HCT116 (cell line): ENCODE results near the gene DTNBP1. TPM values are rescaled to one million over a fixed set of nuclear protein-coding genes. Genes with fewer than 3 reads are reported as not detected.

Experiments used
- ATAC-seq: fragments of 200-7000 bp; cut with Tn5 transposase; 2 replicates; pipeline ENCODE4 v1.9.1; 2020; ENCODE audit warnings: mild to moderate bottlenecking, moderate library complexity
- BruUV-seq: library from RNA; stranded (reverse); fragments of 400-500 nt; replicated peaks from 2 replicates; lab custom pipeline; 2021; lab: Mats Ljungman, UMichigan
- CTCF ChIA-PET: fragments of 300-600 bp; sonication (Branson Sonifier 250); formaldehyde crosslinking; loops from one replicate; lab custom pipeline; 2021; ENCODE audit warnings: antibody characterized with exemption; lab: Charles Lee
- POLR2A ChIA-PET: fragments of 300-600, 350-600 bp; sonication (Branson Sonifier 250); formaldehyde crosslinking; loops from one replicate; lab custom pipeline; 2021; ENCODE audit warnings: antibody characterized with exemption; lab: Charles Lee
- RAD21 ChIA-PET, 2 experiments: fragments of 300-600 bp; sonication (Branson Sonifier 250); formaldehyde crosslinking; loops; one replicate each; lab custom pipeline; 2023; ENCODE audit warnings: low total read pairs in 2 of 2; ENCODE audit not compliant: uncharacterized antibody in 2 of 2, unreplicated experiment in 2 of 2, low non-redundant PET in 1 of 2; lab: Charles Lee
- DNase-seq: peaks from one replicate; pipeline ENCODE4 v3.0.0-alpha.2; 2010; ENCODE audit warnings: low read depth, low spot score
- H2AFZ ChIP-seq: fragments of 200-600 bp; shearing (Covaris generic), sonication (generic); 2 replicates; pipeline ENCODE4 v1.6.1; 2017; ENCODE audit warnings: low read depth, mixed run types, mixed read lengths, antibody characterized with exemption, low read length; ENCODE audit not compliant: poor library complexity, severe bottlenecking
- H3K27ac ChIP-seq: 2 replicates; pipeline ENCODE4 v1.5.1; 2012; ENCODE audit warnings: low read depth, low read length
- H3K27me3 ChIP-seq: fragments of 200-600 bp; sonication (generic); 2 replicates; pipeline ENCODE4 v1.6.1; 2016; ENCODE audit warnings: mixed run types, low read length, mixed read lengths; ENCODE audit not compliant: insufficient read depth
- H3K36me3 ChIP-seq, 2 experiments: fragments of 200-500 bp in 1 of 2; fragments of 200-600 bp in 1 of 2; sonication (Bioruptor generic) in 1 of 2; sonication (generic) in 1 of 2; 2 replicates each; pipeline versions ENCODE4 v1.5.1 to v1.6.1; 2014 to 2016; ENCODE audit warnings: low read length in 2 of 2, inconsistent platforms in 1 of 2, mixed read lengths in 1 of 2, mixed run types in 1 of 2; ENCODE audit not compliant: insufficient read depth in 2 of 2, control insufficient read depth in 1 of 2
- H3K4me1 ChIP-seq, 2 experiments: fragments of 200-600 bp in 1 of 2; sonication (generic) in 1 of 2; 2 replicates each; pipeline versions ENCODE4 v1.5.1 to v1.6.1; 2012 to 2017; ENCODE audit warnings: low read length in 2 of 2, inconsistent platforms in 1 of 2, mild to moderate bottlenecking in 1 of 2, mixed read lengths in 1 of 2, mixed run types in 1 of 2, moderate library complexity in 1 of 2; ENCODE audit not compliant: insufficient read depth in 2 of 2, control insufficient read depth in 1 of 2
- H3K4me2 ChIP-seq: fragments of 200-600 bp; sonication (generic); 2 replicates; pipeline ENCODE4 v1.6.1; 2017; ENCODE audit warnings: mixed run types, low read length, mixed read lengths
- H3K4me3 ChIP-seq, 2 experiments: fragments of 200-600 bp in 1 of 2; sonication (generic) in 1 of 2; replicated peaks in 1 of 2; 2 replicates each; pipeline ENCODE4 v1.5.1; 2011 to 2016; ENCODE audit warnings: low read length in 2 of 2, control low read depth in 1 of 2, low read depth in 1 of 2, mild to moderate bottlenecking in 1 of 2, mixed read lengths in 1 of 2, mixed run types in 1 of 2
- H3K79me2 ChIP-seq: fragments of 200-600 bp; sonication (generic); 2 replicates; pipeline ENCODE4 v1.6.1; 2017; ENCODE audit warnings: mild to moderate bottlenecking, mixed run types, low read length, moderate library complexity, mixed read lengths; ENCODE audit not compliant: insufficient read depth
- H3K9ac ChIP-seq: fragments of 200-600 bp; sonication (generic); 2 replicates; pipeline ENCODE4 v1.6.1; 2016; ENCODE audit warnings: low read length, mixed read lengths
- H3K9me2 ChIP-seq: fragments of 200-600 bp; sonication (generic), shearing (Covaris generic); 2 replicates; pipeline ENCODE4 v1.6.1; 2017; ENCODE audit warnings: mixed run types, mild to moderate bottlenecking, moderate library complexity; ENCODE audit not compliant: insufficient read depth
- H3K9me3 ChIP-seq, 2 experiments: fragments of 200-500 bp in 1 of 2; fragments of 200-600 bp in 1 of 2; sonication (Bioruptor generic) in 1 of 2; sonication (generic) in 1 of 2; 2 replicates each; pipeline ENCODE4 v1.6.1; 2014 to 2017; ENCODE audit warnings: low read length in 2 of 2, mixed read lengths in 2 of 2, inconsistent platforms in 1 of 2, low read depth in 1 of 2, mild to moderate bottlenecking in 1 of 2, mixed run types in 1 of 2, moderate library complexity in 1 of 2; ENCODE audit not compliant: control insufficient read depth in 1 of 2, insufficient read depth in 1 of 2
- H4K20me1 ChIP-seq: fragments of 200-600 bp; sonication (generic), shearing (Covaris generic); 2 replicates; pipeline ENCODE4 v1.6.1; 2017; ENCODE audit warnings: mixed run types, mild to moderate bottlenecking, moderate library complexity; ENCODE audit not compliant: insufficient read depth
- CBX3 ChIP-seq: IDR thresholded peaks from 2 replicates; pipeline ENCODE4 v1.6.1; 2012; ENCODE audit warnings: low read depth
- CEBPB ChIP-seq: IDR thresholded peaks from 2 replicates; pipeline ENCODE4 v1.6.1; 2012; ENCODE audit warnings: low read depth
- EGR1 ChIP-seq: IDR thresholded peaks from 2 replicates; pipeline ENCODE4 v1.6.1; 2012; ENCODE audit warnings: low read depth
- ELF1 ChIP-seq: IDR thresholded peaks from 2 replicates; pipeline ENCODE4 v1.6.1; 2012; ENCODE audit warnings: low read depth, borderline replicate concordance
- EZH2phosphoT487 ChIP-seq: fragments of 200-600 bp; IDR thresholded peaks from 2 replicates; pipeline ENCODE4 v1.6.1; 2018; ENCODE audit warnings: antibody characterized with exemption, borderline replicate concordance
- FOSL1 ChIP-seq: IDR thresholded peaks from 2 replicates; pipeline ENCODE4 v1.6.1; 2012; ENCODE audit warnings: low read depth
- JUND ChIP-seq: IDR thresholded peaks from 2 replicates; pipeline ENCODE4 v1.6.1; 2012
- POLR2A ChIP-seq: IDR thresholded peaks from 2 replicates; pipeline ENCODE4 v1.7.0; 2011; ENCODE audit warnings: borderline replicate concordance; ENCODE audit not compliant: insufficient read depth, insufficient read length; ENCODE audit errors: extremely low read depth
- POLR2AphosphoS5 ChIP-seq: IDR thresholded peaks from 2 replicates; pipeline ENCODE4 v1.6.1; 2011; ENCODE audit warnings: mild to moderate bottlenecking, low read depth, low read length, moderate library complexity
- RAD21 ChIP-seq: IDR thresholded peaks from 2 replicates; pipeline ENCODE4 v1.6.1; 2012; ENCODE audit warnings: low read depth, mild to moderate bottlenecking
- SP1 ChIP-seq: IDR thresholded peaks from 2 replicates; pipeline ENCODE4 v1.6.1; 2012; ENCODE audit warnings: low read depth
- SRF ChIP-seq: IDR thresholded peaks from 2 replicates; pipeline ENCODE4 v1.6.1; 2012; ENCODE audit warnings: low read depth
- YY1 ChIP-seq: IDR thresholded peaks from 2 replicates; pipeline ENCODE4 v1.6.1; 2011; ENCODE audit warnings: low read length, low read depth, moderate library complexity, mild to moderate bottlenecking; ENCODE audit not compliant: insufficient replicate concordance; ENCODE audit errors: extremely low read depth
- ZBTB33 ChIP-seq: IDR thresholded peaks from 2 replicates; pipeline ENCODE4 v1.6.1; 2011; ENCODE audit warnings: mild to moderate bottlenecking, low read length, moderate library complexity; ENCODE audit not compliant: insufficient replicate concordance; ENCODE audit errors: extremely low read depth
- ZFX ChIP-seq: fragments of 450-650 bp; IDR thresholded peaks from 2 replicates; pipeline ENCODE4 v1.6.1; 2017
- ZNF274 ChIP-seq: fragments of 200-500 bp; sonication (Bioruptor generic); IDR thresholded peaks from 2 replicates; pipeline ENCODE4 v1.6.1; 2014; ENCODE audit warnings: mild to moderate bottlenecking, low read depth, low read length, inconsistent platforms
- intact Hi-C: fragments of 100-400 bp; cut with micrococcal nuclease; formaldehyde crosslinking; loops from 2 replicates; pipeline ENCODE4 v1.10.0; 2022
- total RNA-seq: library from RNA; stranded (reverse); gene quantifications from one replicate; pipeline ENCODE4 v1.2.1, GENCODE V29; 2021; ENCODE audit not compliant: unreplicated experiment
- TF ChIP-seq, protein P1 (sequence below): IDR thresholded peaks from 2 replicates; pipeline ENCODE4 v1.6.1; 2012
- TF ChIP-seq, protein P2 (sequence below): IDR thresholded peaks from 2 replicates; pipeline ENCODE4 v1.6.1; 2012
- TF ChIP-seq, protein P3 (sequence below): IDR thresholded peaks from 2 replicates; pipeline ENCODE4 v1.6.1; 2012; ENCODE audit warnings: low read depth
- TF ChIP-seq, protein P4 (sequence below), 3 experiments: fragments of 200-600 bp in 1 of 3; sonication (generic) in 1 of 3; IDR thresholded peaks in 2 of 3; conservative IDR thresholded peaks in 1 of 3; 2 replicates each; pipeline ENCODE4 v1.5.1; 2012 to 2017; ENCODE audit warnings: low read depth in 2 of 3, low read length in 2 of 3, antibody characterized with exemption in 1 of 3, borderline replicate concordance in 1 of 3, control low read depth in 1 of 3, mild to moderate bottlenecking in 1 of 3, mixed read lengths in 1 of 3, mixed run types in 1 of 3, moderate library complexity in 1 of 3; ENCODE audit not compliant: insufficient read depth in 1 of 3

DTNBP1 gene
- total RNA-seq, 1 experiment from 2014 or later = 16.7 TPM

- intact Hi-C loops = no loop called here
- H3K4me3 ChIP-seq = no peak overlapping the region
- H3K27me3 ChIP-seq = no peaks in the 10 kb centered on the region
- H3K79me2 ChIP-seq = no peaks in the 10 kb centered on the region
- H2AFZ ChIP-seq = no peak overlapping the region
- ChIA-PET RAD21 (interaction anchor here in 1 of 2 experiments (0.6 kb wide), 1 partner anchor 1663 kb away, joined by 7 read pairs; no protein-coding TSS in a partner anchor), CTCF (no interaction called here), POLR2A (no interaction called here)
- H3K4me2 ChIP-seq = no peak overlapping the region
- peaks cover 0 to 17% of the 10 kb centered on the region in 2 experiments; a peak in 3 of 4 replicates for H3K4me1 ChIP-seq
- no peak for DNase-seq
- H4K20me1 ChIP-seq = no peaks in the 10 kb centered on the region
- no TSS peak for BruUV-seq
- TF ChIP-seq, protein P1, sequence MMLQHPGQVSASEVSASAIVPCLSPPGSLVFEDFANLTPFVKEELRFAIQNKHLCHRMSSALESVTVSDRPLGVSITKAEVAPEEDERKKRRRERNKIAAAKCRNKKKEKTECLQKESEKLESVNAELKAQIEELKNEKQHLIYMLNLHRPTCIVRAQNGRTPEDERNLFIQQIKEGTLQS = no peak
- TF ChIP-seq ZNF274 (no peak), FOSL1 (no peak), RAD21 (no peak), SP1 (no peak), ELF1 (no peak), CEBPB (no peak), EZH2phosphoT487 (no peak), ZBTB33 (no peak), ZFX (no peak), POLR2AphosphoS5 (no peak), EGR1 (no peak), POLR2A (no peak), JUND (no peak), CBX3 (no peak), YY1 (no peak), SRF (no peak)
- TF ChIP-seq, protein P2, sequence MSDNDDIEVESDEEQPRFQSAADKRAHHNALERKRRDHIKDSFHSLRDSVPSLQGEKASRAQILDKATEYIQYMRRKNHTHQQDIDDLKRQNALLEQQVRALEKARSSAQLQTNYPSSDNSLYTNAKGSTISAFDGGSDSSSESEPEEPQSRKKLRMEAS = no peak
- TF ChIP-seq, protein P3, sequence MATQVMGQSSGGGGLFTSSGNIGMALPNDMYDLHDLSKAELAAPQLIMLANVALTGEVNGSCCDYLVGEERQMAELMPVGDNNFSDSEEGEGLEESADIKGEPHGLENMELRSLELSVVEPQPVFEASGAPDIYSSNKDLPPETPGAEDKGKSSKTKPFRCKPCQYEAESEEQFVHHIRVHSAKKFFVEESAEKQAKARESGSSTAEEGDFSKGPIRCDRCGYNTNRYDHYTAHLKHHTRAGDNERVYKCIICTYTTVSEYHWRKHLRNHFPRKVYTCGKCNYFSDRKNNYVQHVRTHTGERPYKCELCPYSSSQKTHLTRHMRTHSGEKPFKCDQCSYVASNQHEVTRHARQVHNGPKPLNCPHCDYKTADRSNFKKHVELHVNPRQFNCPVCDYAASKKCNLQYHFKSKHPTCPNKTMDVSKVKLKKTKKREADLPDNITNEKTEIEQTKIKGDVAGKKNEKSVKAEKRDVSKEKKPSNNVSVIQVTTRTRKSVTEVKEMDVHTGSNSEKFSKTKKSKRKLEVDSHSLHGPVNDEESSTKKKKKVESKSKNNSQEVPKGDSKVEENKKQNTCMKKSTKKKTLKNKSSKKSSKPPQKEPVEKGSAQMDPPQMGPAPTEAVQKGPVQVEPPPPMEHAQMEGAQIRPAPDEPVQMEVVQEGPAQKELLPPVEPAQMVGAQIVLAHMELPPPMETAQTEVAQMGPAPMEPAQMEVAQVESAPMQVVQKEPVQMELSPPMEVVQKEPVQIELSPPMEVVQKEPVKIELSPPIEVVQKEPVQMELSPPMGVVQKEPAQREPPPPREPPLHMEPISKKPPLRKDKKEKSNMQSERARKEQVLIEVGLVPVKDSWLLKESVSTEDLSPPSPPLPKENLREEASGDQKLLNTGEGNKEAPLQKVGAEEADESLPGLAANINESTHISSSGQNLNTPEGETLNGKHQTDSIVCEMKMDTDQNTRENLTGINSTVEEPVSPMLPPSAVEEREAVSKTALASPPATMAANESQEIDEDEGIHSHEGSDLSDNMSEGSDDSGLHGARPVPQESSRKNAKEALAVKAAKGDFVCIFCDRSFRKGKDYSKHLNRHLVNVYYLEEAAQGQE = no peak
- TF ChIP-seq, protein P4, sequence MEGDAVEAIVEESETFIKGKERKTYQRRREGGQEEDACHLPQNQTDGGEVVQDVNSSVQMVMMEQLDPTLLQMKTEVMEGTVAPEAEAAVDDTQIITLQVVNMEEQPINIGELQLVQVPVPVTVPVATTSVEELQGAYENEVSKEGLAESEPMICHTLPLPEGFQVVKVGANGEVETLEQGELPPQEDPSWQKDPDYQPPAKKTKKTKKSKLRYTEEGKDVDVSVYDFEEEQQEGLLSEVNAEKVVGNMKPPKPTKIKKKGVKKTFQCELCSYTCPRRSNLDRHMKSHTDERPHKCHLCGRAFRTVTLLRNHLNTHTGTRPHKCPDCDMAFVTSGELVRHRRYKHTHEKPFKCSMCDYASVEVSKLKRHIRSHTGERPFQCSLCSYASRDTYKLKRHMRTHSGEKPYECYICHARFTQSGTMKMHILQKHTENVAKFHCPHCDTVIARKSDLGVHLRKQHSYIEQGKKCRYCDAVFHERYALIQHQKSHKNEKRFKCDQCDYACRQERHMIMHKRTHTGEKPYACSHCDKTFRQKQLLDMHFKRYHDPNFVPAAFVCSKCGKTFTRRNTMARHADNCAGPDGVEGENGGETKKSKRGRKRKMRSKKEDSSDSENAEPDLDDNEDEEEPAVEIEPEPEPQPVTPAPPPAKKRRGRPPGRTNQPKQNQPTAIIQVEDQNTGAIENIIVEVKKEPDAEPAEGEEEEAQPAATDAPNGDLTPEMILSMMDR (IDR thresholded peaks at IDR 0.05 in 2 of 3, conservative IDR thresholded peaks at IDR 0.05 in 1 of 3; ENCODE audit: borderline replicate concordance in 1 of 3, insufficient read depth in 1 of 3, low read depth in 2 of 3, low read length in 2 of 3) = no peak
- TF ChIP-seq, all 23 proteins: peak for 0
- ATAC-seq = no peak
- no peak overlapping the region for H3K9ac ChIP-seq
- no peak overlapping the region for H3K27ac ChIP-seq
- no peaks in the 10 kb centered on the region for H3K9me3 ChIP-seq
- no peaks in the 10 kb centered on the region for H3K36me3 ChIP-seq
- H3K9me2 ChIP-seq = no peaks in the 10 kb centered on the region
Measured at GRCh38 chr6:15551262-15551661, 111.6 kb downstream of the DTNBP1 start.
